Measurements from ENCODE around the gene TEC. TPM values are rescaled to one million over a fixed set of nuclear protein-coding genes. Genes with fewer than 3 reads are reported as not detected.

TEC gene
- total and polyA plus RNA-seq, 9 of the 15 experiments (the other 6 are each of a cell fraction or from before 2014, with no cell fraction given) = 5.3 to 14.7 (median 8.8) TPM

GRCh38 chr4:48203819-48204218 is 65.8 kb downstream of the TEC start:
- Histone ChIP-seq H3K79me2 (ENCODE audit: control insufficient read depth, insufficient read depth, low read length) (peaks cover 66% of the 10 kb centered on the region), H3K9me3 (replicated peaks; ENCODE audit: control insufficient read depth, insufficient read depth, low read depth, low read length) (no peaks in the 10 kb centered on the region), H3K9me1 (ENCODE audit: control insufficient read depth, insufficient read depth, low read length) (peaks cover 3% of the 10 kb centered on the region), H3K4me2 (ENCODE audit: insufficient read depth, low read length) (peak overlapping the region; percentile 68), H2AFZ (ENCODE audit: low read depth, low read length) (no peak overlapping the region), H3K27me3 (ENCODE audit: control insufficient read depth in 2 of 2, insufficient read depth in 2 of 2, low read length in 2 of 2) (no peaks in the 10 kb centered on the region), H4K20me1 (replicated peaks; ENCODE audit: control insufficient read depth, insufficient read depth, low read length) (no peaks in the 10 kb centered on the region), H3K27ac (ENCODE audit: extremely low read depth, low read depth, low read length) (peak overlapping the region; percentile 61), H3K4me1 (replicated peaks in 1 of 2; ENCODE audit: control insufficient read depth in 2 of 2, insufficient read depth in 2 of 2, low read length in 2 of 2) (peaks cover 31 to 57% of the 10 kb centered on the region in 2 experiments), H3K9ac (ENCODE audit: insufficient read depth in 1 of 2, low read depth in 2 of 2, low read length in 2 of 2) (peak overlapping the region in 1 of 2 experiments; percentile 32; a peak in 1 of 4 replicates), H3K36me3 (ENCODE audit: control insufficient read depth, insufficient read depth, low read length) (peaks cover 10% of the 10 kb centered on the region; the same call in 1 of the 3 replicates), H3K4me3 (no peak overlapping the region)
- ChIA-PET POLR2A (interaction anchor here (0.6 to 1.6 kb wide), 12 partner anchors 9 to 227 kb away, joined by 3 to 6 read pairs (median 4); no protein-coding TSS in a partner anchor), CTCF (ENCODE audit: low intra/inter-chr PET ratio) (no interaction called here)
- ATAC-seq (peak; percentile 92), FAIRE-seq (peak; percentile 96), DNase-seq (ENCODE audit: extremely low read depth in 1 of 4, low spot score in 3 of 4) (peak; percentile 55 to 93 (median 72))
- 0% methylated on average over 3 of the region's 3 CpGs for WGBS (ENCODE audit: insufficient coverage, low coverage, missing lambda C conversion rate)
- intact Hi-C loops (cut with micrococcal nuclease) = loop anchor here (2.0 kb wide), 1 partner anchor 39 kb away; no protein-coding TSS in a partner anchor
- in situ Hi-C loops (cut with MboI) = no loop called here
- BruUV-seq (replicated peaks) = no TSS peak
- TF ChIP-seq, protein P1, sequence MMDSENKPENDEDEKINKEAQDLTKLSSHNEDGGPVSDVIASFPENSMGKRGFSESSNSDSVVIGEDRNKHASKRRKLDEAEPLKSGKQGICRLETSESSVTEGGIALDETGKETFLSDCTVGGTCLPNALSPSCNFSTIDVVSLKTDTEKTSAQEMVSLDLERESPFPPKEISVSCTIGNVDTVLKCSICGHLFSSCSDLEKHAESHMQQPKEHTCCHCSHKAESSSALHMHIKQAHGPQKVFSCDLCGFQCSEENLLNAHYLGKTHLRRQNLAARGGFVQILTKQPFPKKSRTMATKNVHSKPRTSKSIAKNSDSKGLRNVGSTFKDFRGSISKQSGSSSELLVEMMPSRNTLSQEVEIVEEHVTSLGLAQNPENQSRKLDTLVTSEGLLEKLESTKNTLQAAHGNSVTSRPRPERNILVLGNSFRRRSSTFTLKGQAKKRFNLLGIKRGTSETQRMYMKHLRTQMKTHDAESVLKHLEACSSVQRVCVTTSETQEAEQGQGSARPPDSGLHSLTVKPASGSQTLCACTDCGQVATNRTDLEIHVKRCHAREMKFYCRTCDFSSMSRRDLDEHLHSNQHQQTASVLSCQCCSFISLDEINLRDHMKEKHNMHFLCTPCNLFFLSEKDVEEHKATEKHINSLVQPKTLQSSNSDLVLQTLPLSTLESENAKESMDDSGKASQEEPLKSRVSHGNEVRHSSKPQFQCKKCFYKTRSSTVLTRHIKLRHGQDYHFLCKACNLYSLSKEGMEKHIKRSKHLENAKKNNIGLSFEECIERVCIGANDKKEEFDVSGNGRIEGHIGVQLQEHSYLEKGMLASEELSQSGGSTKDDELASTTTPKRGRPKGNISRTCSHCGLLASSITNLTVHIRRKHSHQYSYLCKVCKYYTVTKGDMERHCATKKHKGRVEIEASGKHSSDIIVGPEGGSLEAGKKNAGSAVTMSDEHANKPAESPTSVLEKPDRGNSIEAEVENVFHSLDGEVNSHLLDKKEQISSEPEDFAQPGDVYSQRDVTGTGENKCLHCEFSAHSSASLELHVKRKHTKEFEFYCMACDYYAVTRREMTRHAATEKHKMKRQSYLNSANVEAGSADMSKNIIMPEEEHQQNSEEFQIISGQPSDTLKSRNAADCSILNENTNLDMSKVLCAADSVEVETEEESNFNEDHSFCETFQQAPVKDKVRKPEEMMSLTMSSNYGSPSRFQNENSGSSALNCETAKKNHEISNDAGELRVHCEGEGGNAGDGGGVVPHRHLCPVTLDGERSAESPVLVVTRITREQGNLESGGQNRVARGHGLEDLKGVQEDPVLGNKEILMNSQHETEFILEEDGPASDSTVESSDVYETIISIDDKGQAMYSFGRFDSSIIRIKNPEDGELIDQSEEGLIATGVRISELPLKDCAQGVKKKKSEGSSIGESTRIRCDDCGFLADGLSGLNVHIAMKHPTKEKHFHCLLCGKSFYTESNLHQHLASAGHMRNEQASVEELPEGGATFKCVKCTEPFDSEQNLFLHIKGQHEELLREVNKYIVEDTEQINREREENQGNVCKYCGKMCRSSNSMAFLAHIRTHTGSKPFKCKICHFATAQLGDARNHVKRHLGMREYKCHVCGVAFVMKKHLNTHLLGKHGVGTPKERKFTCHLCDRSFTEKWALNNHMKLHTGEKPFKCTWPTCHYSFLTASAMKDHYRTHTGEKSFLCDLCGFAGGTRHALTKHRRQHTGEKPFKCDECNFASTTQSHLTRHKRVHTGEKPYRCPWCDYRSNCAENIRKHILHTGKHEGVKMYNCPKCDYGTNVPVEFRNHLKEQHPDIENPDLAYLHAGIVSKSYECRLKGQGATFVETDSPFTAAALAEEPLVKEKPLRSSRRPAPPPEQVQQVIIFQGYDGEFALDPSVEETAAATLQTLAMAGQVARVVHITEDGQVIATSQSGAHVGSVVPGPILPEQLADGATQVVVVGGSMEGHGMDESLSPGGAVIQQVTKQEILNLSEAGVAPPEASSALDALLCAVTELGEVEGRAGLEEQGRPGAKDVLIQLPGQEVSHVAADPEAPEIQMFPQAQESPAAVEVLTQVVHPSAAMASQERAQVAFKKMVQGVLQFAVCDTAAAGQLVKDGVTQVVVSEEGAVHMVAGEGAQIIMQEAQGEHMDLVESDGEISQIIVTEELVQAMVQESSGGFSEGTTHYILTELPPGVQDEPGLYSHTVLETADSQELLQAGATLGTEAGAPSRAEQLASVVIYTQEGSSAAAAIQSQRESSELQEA (IDR thresholded peaks at IDR 0.05; ENCODE audit: low read depth) = no peak
- no peak for TF ChIP-seq ZFPM2 (CRISPR knock-in tag; IDR thresholded peaks at IDR 0.05)
- TF ChIP-seq MEIS2 (IDR thresholded peaks at IDR 0.05; ENCODE audit: partially characterized antibody) = peak; percentile 63
- peak; percentile 97 for TF ChIP-seq TRIM24 (IDR thresholded peaks at IDR 0.05)
- TF ChIP-seq CHD4 (IDR thresholded peaks at IDR 0.05; ENCODE audit: insufficient read depth, insufficient replicate concordance, low read depth, low read length, poor library complexity, severe bottlenecking) = no peak
- TF ChIP-seq, protein P2, sequence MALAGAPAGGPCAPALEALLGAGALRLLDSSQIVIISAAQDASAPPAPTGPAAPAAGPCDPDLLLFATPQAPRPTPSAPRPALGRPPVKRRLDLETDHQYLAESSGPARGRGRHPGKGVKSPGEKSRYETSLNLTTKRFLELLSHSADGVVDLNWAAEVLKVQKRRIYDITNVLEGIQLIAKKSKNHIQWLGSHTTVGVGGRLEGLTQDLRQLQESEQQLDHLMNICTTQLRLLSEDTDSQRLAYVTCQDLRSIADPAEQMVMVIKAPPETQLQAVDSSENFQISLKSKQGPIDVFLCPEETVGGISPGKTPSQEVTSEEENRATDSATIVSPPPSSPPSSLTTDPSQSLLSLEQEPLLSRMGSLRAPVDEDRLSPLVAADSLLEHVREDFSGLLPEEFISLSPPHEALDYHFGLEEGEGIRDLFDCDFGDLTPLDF (CRISPR knock-in tag; IDR thresholded peaks at IDR 0.05) = no peak
- peak; percentile 98 for TF ChIP-seq STAT5A (IDR thresholded peaks at IDR 0.05; ENCODE audit: borderline replicate concordance, low read length)
- TF ChIP-seq, protein P3, sequence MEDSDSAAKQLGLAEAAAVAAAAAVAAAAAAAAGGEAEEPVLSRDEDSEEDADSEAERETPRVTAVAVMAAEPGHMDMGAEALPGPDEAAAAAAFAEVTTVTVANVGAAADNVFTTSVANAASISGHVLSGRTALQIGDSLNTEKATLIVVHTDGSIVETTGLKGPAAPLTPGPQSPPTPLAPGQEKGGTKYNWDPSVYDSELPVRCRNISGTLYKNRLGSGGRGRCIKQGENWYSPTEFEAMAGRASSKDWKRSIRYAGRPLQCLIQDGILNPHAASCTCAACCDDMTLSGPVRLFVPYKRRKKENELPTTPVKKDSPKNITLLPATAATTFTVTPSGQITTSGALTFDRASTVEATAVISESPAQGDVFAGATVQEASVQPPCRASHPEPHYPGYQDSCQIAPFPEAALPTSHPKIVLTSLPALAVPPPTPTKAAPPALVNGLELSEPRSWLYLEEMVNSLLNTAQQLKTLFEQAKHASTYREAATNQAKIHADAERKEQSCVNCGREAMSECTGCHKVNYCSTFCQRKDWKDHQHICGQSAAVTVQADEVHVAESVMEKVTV (CRISPR knock-in tag; IDR thresholded peaks at IDR 0.05) = no peak
- no peak for TF ChIP-seq KLF13 (tag; IDR thresholded peaks at IDR 0.05; ENCODE audit: borderline replicate concordance, low read depth)
- TF ChIP-seq TAF7 (tag; IDR thresholded peaks at IDR 0.05) = no peak
- no peak for TF ChIP-seq SMARCA5 (IDR thresholded peaks at IDR 0.05)
- TF ChIP-seq ILF3 (IDR thresholded peaks at IDR 0.05; ENCODE audit: borderline replicate concordance) = no peak

Measured in K562 (cell line).